ENCODE data around the gene CTBP2.

- TF ChIP-seq, protein P1, sequence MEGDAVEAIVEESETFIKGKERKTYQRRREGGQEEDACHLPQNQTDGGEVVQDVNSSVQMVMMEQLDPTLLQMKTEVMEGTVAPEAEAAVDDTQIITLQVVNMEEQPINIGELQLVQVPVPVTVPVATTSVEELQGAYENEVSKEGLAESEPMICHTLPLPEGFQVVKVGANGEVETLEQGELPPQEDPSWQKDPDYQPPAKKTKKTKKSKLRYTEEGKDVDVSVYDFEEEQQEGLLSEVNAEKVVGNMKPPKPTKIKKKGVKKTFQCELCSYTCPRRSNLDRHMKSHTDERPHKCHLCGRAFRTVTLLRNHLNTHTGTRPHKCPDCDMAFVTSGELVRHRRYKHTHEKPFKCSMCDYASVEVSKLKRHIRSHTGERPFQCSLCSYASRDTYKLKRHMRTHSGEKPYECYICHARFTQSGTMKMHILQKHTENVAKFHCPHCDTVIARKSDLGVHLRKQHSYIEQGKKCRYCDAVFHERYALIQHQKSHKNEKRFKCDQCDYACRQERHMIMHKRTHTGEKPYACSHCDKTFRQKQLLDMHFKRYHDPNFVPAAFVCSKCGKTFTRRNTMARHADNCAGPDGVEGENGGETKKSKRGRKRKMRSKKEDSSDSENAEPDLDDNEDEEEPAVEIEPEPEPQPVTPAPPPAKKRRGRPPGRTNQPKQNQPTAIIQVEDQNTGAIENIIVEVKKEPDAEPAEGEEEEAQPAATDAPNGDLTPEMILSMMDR (IDR thresholded peaks at IDR 0.05; ENCODE audit: low read length), result no peak
- TF ChIP-seq EZH2 (optimal IDR thresholded peaks at IDR 0.05; ENCODE audit: low read depth, low read length), result no peak
Observed at GRCh38 chr10:125102246-125102645, 58.1 kb downstream of the CTBP2 start.

Measured in MM.1S (cell line).